Keratinocyte (primary cell): ENCODE data around the gene ZNF678. TPM values are rescaled to one million over a fixed set of nuclear protein-coding genes. Genes with fewer than 3 reads are reported as not detected.

Experiments
- DNase-seq: peaks from one replicate; pipeline ENCODE4 v3.0.0-alpha.2; 2011; ENCODE audit warnings: low read depth, missing footprints, low spot score
- FAIRE-seq: peaks from 2 replicates; lab custom pipeline; 2011; peaks lifted over from hg19 to GRCh38; lab: Jason Lieb, UNC
- H2AFZ ChIP-seq: 2 replicates; pipeline ENCODE4 v1.6.0; 2012; ENCODE audit warnings: low read length, control low read depth, inconsistent platforms; ENCODE audit not compliant: control insufficient read depth
- H3K27ac ChIP-seq: 2 replicates; pipeline ENCODE4 v1.5.1; 2011; ENCODE audit warnings: low read length; ENCODE audit not compliant: control insufficient read depth, insufficient read depth
- H3K27me3 ChIP-seq: 3 replicates; pipeline ENCODE4 v1.6.0; 2011; ENCODE audit warnings: low read length; ENCODE audit not compliant: control insufficient read depth, insufficient read depth; ENCODE audit errors: extremely low read depth
- H3K36me3 ChIP-seq, 2 experiments: 2 replicates in 1 of 2; 3 replicates in 1 of 2; pipeline ENCODE4 v1.5.1; 2011; ENCODE audit warnings: low read length in 2 of 2, mild to moderate bottlenecking in 1 of 2; ENCODE audit not compliant: control insufficient read depth in 2 of 2, insufficient read depth in 2 of 2; ENCODE audit errors: extremely low read depth in 1 of 2
- H3K4me1 ChIP-seq: 3 replicates; pipeline ENCODE4 v1.5.1; 2011; ENCODE audit warnings: low read length; ENCODE audit not compliant: control insufficient read depth, insufficient read depth; ENCODE audit errors: extremely low read depth
- H3K4me2 ChIP-seq: 3 replicates; pipeline ENCODE4 v1.6.0; 2011; ENCODE audit warnings: low read depth, low read length; ENCODE audit not compliant: control insufficient read depth, insufficient read depth; ENCODE audit errors: extremely low read depth
- H3K4me3 ChIP-seq, 3 experiments: fragments of 200-600 bp in 1 of 3; sonication (generic) in 1 of 3; 2 replicates in 2 of 3; 3 replicates in 1 of 3; pipeline ENCODE4 v1.5.1; 2011 to 2016; ENCODE audit warnings: low read length in 3 of 3, mild to moderate bottlenecking in 3 of 3, control low read depth in 2 of 3, inconsistent platforms in 1 of 3, low read depth in 1 of 3, mixed read lengths in 1 of 3, mixed run types in 1 of 3, moderate library complexity in 1 of 3; ENCODE audit not compliant: control insufficient read depth in 2 of 3, insufficient read depth in 2 of 3; ENCODE audit errors: extremely low read depth in 1 of 3
- H3K79me2 ChIP-seq: 2 replicates; pipeline ENCODE4 v1.6.0; 2012; ENCODE audit warnings: low read length; ENCODE audit not compliant: control insufficient read depth, insufficient read depth
- H3K9ac ChIP-seq: 3 replicates; pipeline ENCODE4 v1.6.0; 2011; ENCODE audit warnings: low read length; ENCODE audit not compliant: control insufficient read depth, insufficient read depth; ENCODE audit errors: extremely low read depth
- H3K9me1 ChIP-seq: 3 replicates; pipeline ENCODE4 v1.6.0; 2011; ENCODE audit warnings: low read length; ENCODE audit not compliant: control insufficient read depth, insufficient read depth; ENCODE audit errors: extremely low read depth
- H3K9me3 ChIP-seq: 2 replicates; pipeline ENCODE4 v1.5.1; 2012; ENCODE audit warnings: low read depth, low read length; ENCODE audit not compliant: control insufficient read depth
- H4K20me1 ChIP-seq: 3 replicates; pipeline ENCODE4 v1.6.0; 2011; ENCODE audit warnings: low read length; ENCODE audit not compliant: control insufficient read depth, insufficient read depth; ENCODE audit errors: extremely low read depth
- CTCF ChIP-seq, 3 experiments: IDR thresholded peaks in 1 of 3; conservative IDR thresholded peaks in 1 of 3; optimal IDR thresholded peaks in 1 of 3; 2 replicates in 2 of 3; 3 replicates in 1 of 3; pipeline versions ENCODE3 to v1.5.1; 2011; ENCODE audit warnings: low read length in 3 of 3, mild to moderate bottlenecking in 3 of 3, moderate library complexity in 2 of 3, control low read depth in 1 of 3, inconsistent platforms in 1 of 3; ENCODE audit not compliant: insufficient read depth in 2 of 3; ENCODE audit errors: extremely low read depth in 1 of 3
- EZH2 ChIP-seq: IDR thresholded peaks from one replicate; pipeline ENCODE4 v1.6.1; 2012; ENCODE audit warnings: inconsistent platforms, mild to moderate bottlenecking, low read length, moderate library complexity
- dilution Hi-C: fragments of 300-500 bp; cut with MboI; formaldehyde crosslinking; loops from one replicate; pipeline ENCODE4 v1.7.0; 2020; ENCODE audit warnings: low sequenced_read_pairs; ENCODE audit not compliant: extremely low pct_ligation_motif_present
- polyA plus RNA-seq, 5 experiments: library from polyadenylated mRNA; depleted of rRNA in 3 of 5; stranded (reverse) in 3 of 5; stranded (forward) in 1 of 5; unstranded in 1 of 5; fragments of >200 nt; gene quantifications; 1 replicate in 1 of 5; 2 replicates in 3 of 5; 3 replicates in 1 of 5; pipeline versions ENCODE4 v1.2.1 to v1.2.3, GENCODE V29; 2011 to 2012; ENCODE audit warnings: missing spikeins in 2 of 5, low read depth in 1 of 5, low replicate concordance in 1 of 5

ZNF678 gene
- polyA plus RNA-seq, 1 donor (not counting 4 experiments of a cell fraction or from before 2014, with no cell fraction given) = 3.0 TPM

GRCh38 chr1:227654858-227655752 is 91.7 kb downstream of the ZNF678 start:
- H3K4me1 ChIP-seq = no peaks in the 10 kb centered on the region
- H3K4me3 ChIP-seq = no peak overlapping the region
- H3K27ac ChIP-seq = no peak overlapping the region
- no peaks in the 10 kb centered on the region for H3K9me1 ChIP-seq
- no peak for FAIRE-seq
- peaks cover 36% of the 10 kb centered on the region for H3K9me3 ChIP-seq
- dilution Hi-C loops = no loop called here
- TF ChIP-seq EZH2 (no peak), CTCF (optimal IDR thresholded peaks at IDR 0.05 in 1 of 3, IDR thresholded peaks at IDR 0.05 in 1 of 3, conservative IDR thresholded peaks at IDR 0.05 in 1 of 3; ENCODE audit: extremely low read depth in 1 of 3, insufficient read depth in 2 of 3, low read length in 3 of 3) (no peak)
- no peaks in the 10 kb centered on the region for H3K27me3 ChIP-seq
- no peak overlapping the region for H2AFZ ChIP-seq
- H3K9ac ChIP-seq = no peak overlapping the region
- H3K79me2 ChIP-seq = no peaks in the 10 kb centered on the region
- no peak overlapping the region for H3K4me2 ChIP-seq
- peaks cover 0 to 1% of the 10 kb centered on the region in 2 experiments for H3K36me3 ChIP-seq
- no peak for DNase-seq
- H4K20me1 ChIP-seq = no peaks in the 10 kb centered on the region

- no peak overlapping the region for H2AFZ ChIP-seq
- no peaks in the 10 kb centered on the region for H3K36me3 ChIP-seq
- H3K27me3 ChIP-seq = no peaks in the 10 kb centered on the region
- H3K4me2 ChIP-seq = no peak overlapping the region
- H3K79me2 ChIP-seq = no peaks in the 10 kb centered on the region
- TF ChIP-seq EZH2 (no peak), CTCF (optimal IDR thresholded peaks at IDR 0.05 in 1 of 3, IDR thresholded peaks at IDR 0.05 in 1 of 3, conservative IDR thresholded peaks at IDR 0.05 in 1 of 3; ENCODE audit: extremely low read depth in 1 of 3, insufficient read depth in 2 of 3, low read length in 3 of 3) (no peak)
- no peaks in the 10 kb centered on the region for H3K9me1 ChIP-seq
- H3K4me3 ChIP-seq = no peak overlapping the region
- no peak for DNase-seq
- no peaks in the 10 kb centered on the region for H4K20me1 ChIP-seq
- H3K9me3 ChIP-seq = peaks cover 35% of the 10 kb centered on the region
- no peaks in the 10 kb centered on the region for H3K4me1 ChIP-seq
- H3K9ac ChIP-seq = no peak overlapping the region
- dilution Hi-C loops = no loop called here
- no peak for FAIRE-seq
- H3K27ac ChIP-seq = no peak overlapping the region
Observed at GRCh38 chr1:227661495-227661894, 98.1 kb downstream of the ZNF678 start.
